M059J (cell line): Measurements from ENCODE around the gene GTSE1. TPM values are rescaled to one million over a fixed set of nuclear protein-coding genes. Genes with fewer than 3 reads are reported as not detected.

Source experiments
- DNase-seq: peaks from one replicate; pipeline ENCODE4 v3.0.0-alpha.2; 2012; ENCODE audit warnings: low read depth
- total RNA-seq: library from RNA; depleted of rRNA; stranded (reverse); fragments of >200 nt; shearing (Covaris generic); gene quantifications from 2 replicates; pipeline ENCODE4 v1.2.3, GENCODE V29; 2014

Gene GTSE1
- total RNA-seq, 1 experiment from 2014 or later, result 26.7 TPM

DNA sequence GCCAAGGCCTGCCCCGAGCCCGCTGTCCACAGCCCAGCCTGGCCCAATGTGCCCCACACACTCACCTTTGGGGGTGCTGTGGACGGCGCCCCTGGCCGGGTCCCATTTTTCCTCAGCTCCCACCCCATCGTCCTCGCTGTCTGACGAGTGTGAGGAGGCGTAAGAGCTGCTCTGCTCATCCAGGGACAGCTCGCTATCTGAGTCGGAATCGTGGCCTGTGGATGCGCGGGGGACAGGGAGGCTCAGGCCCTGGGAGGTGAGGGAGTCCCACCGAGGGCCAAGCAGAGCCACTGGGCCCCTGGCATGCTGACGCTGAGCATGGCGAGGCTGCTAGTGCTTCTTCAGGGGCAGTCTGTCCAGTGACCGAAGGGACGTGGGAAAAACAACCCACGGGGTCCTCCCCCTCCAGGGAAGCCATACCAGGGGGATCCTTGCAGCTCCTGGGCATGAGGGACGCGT lies 68.5 kb downstream of the GTSE1 start:
- no peak for DNase-seq

DNA sequence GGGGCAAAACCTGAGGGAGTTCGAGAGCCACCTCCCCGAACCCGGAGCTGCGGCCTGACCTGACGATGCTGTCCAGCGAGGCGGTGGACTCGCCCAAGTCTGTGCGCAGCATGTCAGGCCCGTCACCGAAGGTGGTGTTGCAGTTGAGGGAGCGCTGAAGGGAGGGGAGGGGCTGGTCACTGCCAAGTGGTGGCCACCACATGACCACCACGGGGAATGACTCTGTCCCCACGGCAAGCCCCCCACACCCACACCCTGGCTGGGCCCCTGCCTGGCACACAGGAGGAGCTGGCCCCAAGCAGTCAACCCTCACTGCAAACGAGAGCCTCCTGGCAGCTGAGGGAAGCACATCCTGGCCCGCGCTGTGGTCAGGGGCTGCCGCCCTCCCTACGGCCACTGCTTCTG lies 69.7 kb downstream of the GTSE1 start:
- no peak for DNase-seq

DNA sequence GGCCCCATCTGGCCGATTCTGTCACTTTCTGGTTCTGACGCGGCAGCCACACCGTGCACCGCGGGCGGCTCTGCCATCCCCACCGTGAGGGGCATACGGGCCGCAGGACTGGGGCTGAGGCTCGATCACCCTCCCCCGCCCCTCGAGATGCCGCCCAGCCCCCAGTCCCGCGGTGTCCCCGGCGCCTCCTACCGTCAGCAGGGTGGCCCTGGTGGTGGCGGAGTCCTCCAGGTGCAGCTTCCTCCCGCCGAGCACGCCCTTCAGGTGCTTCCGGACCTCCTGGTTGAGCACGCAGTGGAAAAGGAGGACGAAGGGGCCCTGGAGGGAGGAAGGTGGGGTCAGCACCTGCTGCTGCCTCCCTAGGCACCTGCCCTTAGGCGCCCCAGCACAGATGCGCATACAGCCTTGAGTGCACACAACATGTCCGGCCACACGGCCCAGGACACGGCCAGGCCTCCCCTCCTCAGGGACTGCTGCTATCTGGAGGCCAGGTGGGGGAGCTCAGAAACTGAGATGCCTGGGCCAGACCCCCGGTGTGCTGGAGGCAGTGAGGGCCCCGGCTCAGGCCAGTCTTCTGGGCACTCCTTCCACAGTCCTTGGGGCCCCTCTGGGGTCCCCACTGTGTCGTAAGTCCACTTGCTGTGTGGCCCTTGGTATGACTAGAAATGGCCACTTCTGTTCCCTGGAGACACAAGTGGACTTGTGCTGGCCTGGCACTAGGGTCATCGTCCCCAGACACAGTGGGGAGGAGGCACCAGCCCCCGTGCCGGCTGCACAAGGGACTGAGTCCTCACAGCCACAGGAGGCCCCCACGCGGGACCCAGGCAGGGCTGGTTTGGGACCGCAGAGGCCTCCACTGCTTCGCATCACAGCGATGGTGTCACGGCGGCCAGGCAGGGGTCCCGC lies 70.4 kb downstream of the GTSE1 start:
- no peak for DNase-seq

DNA sequence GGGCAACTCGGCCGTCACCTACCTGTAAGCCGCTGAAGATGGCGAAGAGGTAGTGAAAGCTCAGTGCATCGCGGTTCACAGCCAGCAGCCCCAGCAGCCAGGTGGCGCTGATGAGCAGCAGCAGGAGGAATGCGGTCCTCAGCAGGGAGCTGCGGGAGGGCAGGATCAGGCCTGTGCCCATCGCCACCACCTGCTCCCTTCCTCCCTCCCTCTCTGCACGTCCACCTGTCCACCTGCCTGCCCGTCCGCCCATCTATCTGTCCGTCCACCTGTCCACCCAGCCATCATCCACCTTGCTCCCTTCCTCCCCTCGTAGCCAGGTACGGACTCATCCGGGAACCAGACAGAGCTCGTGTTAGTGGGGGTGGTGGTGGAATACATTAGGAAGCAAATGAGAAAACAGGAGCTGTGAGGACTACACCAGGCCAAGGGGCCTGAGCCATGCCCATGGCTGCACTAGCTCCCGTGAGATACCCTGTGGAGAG lies 71.1 kb downstream of the GTSE1 start:
- DNase-seq, result no peak

DNA sequence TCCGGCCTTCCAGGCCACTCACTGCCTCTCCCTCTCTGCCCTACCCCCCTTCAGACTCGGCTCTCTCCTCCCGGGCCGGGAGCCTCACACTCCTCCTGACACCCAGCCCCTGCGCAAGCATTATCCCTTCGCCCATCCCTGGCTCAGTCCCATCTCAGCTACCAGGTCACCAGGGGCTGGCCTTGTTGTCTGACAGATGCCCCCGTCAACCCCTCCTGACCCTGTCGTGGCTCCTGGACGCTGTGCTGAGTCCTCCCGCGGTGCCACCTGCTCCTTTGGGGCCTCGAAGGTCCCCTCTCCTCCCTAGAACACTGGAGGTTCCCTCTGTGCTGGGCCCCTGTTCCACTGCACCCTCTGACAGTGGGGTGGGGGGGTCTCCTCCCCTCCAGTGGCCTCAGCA lies 71.8 kb downstream of the GTSE1 start:
- DNase-seq, result no peak

DNA sequence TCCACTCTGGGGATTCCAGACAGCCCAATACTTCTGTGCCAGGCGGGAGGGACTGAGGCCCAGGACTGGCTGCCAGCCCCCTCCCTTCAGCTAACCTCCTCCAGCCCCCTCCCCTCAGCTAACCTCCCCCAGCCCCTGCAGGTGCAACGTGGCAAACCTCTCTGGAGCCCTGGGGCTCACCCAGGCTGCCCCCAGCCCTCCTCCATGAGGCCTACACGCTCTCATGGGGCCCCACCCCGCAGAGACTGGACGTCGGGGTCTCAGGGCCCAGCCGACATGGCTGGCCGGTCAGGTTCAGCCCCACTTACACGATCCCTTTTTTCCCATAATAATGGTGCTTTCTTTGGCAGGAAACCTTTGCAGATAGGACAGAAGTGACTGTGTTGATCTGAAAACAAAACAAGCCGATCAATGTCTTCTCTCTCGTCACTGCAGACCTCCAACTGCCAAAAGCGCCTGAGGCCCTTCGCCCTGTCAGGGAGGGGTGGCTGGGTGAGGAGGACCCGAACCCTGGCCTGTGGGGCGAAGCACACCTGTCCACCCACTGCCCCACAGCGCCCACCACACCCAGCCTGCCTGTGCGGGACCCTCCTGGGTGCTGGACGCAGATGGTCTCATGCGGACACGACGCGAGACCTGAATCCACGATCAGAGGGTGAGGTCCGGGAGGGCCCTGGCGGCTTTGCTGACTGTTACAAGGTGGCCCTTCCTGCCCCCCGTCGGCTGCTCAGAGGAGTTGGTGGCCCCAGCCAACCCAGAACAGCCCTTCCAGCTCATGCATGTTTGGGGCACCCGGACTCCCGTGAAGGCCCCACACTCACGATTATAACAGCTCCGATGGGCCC lies 72.4 kb downstream of the GTSE1 start:
- DNase-seq, result no peak

DNA sequence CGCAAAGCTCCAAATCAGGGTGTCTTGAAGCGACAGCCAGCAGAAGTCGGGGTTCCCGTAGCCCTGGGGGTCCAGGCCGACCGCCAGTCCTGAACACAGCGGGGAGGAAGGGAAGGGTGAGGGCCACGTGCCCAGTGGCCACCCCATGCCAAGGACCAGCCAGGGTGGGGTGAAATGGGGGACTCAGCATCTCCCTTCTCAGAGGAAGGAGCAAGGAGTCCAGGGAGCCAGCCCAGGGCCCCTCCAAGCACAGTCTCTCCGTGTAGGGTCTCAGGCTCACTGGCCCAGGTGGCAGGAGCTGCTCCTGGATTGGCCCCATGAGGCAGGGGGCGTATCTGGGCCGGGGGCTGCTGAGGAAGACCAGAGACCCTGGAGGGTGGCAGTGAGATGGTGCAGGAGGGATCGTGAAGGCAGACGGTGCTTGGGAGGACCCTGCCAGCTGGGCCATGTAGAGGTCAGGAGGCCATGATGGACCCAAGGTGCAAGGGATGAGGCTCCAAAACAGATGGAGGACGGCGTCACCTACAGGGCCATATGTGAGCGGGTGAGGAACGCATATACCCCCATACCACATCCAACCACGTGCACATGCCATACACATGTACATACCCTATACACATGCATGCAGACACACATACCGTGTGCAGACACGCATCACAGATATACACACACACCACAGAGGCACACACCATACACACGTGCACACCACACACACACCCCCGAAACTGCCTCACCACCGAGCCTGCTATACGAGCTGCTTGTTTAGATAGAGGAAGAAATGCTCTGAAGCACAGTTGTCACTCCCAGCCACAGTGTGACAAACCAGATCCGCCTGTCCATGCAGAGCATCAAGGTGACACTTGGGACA lies 73.3 kb downstream of the GTSE1 start:
- no peak for DNase-seq

DNA sequence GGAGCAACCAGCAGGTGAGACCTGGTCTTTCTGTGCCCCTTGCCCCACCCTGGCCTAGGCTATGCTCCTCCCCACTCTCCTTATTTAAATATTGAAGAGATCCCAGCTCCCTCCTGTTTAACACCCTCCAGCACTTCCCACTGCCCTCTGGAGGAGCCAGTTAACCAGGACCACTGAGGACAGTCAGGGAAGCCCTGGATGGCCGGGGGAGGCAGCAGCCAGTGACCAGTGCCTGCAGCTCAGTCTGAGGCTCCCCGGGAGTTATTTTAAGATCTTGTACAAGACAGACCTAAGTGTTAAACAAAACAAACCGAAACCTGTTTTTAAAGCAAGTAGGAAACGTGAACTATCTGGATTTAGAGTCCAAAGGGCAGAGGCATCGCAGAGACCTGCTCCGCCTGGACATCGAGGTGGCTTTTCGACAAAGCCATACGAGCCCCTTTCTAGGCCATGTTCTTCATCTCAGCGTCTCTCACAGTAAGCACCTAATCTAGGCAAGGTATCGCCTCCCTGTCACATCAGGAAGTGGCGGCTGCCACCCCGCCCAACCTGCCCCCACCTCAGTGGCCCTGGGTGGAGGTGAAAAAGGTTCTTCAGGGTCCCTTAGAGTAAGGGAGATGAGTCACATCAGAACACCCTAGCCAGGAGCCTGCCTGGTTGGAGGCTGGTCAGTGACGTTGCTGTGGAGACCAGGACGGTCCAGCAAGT lies 74.1 kb downstream of the GTSE1 start:
- DNase-seq, result no peak

DNA sequence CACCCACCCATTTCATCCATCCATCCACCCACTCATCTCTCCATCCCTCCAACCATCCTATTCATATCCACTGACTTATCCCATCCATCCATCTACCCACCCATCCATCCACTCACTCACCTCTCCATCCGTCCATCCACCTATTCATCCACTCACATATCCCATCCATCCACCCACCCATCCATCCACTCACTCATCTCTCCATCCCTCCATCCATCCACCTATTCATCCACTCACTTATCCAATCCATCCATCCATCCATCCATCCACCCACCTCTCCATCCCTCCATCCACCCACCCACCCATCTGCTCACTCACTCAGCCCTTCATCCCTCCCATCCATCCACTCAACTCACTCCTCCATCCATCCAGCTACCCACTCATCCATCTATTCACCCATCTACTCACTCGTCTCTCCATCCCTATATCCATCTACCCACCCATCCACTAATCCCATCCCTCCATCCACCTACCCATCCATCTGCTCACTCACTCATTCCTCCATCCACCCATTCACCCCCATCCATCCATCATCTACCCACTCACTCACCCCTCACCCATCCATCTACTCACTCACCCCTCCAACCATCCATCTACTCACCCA lies 75.1 kb downstream of the GTSE1 start:
- DNase-seq, result no peak

DNA sequence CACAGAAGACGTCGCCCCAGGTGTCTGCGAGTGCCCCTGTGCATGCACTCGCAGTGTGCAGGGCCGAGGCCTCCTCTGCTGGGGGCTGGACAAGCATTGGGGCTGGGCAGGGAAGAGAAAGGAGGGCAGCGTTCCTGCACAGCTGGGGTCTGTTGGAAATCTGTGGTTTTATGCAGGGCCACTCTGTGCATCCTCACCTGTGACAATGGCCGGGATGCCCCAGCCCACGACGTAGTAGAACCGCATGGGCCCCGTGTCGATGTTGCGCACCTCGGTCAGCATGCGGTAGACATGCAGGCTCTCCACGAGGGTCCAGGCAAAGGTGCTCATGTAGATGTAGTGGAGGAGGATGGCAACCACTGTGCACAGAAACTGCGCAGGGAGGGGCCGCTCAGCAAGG lies 76.0 kb downstream of the GTSE1 start:
- DNase-seq, result no peak

DNA sequence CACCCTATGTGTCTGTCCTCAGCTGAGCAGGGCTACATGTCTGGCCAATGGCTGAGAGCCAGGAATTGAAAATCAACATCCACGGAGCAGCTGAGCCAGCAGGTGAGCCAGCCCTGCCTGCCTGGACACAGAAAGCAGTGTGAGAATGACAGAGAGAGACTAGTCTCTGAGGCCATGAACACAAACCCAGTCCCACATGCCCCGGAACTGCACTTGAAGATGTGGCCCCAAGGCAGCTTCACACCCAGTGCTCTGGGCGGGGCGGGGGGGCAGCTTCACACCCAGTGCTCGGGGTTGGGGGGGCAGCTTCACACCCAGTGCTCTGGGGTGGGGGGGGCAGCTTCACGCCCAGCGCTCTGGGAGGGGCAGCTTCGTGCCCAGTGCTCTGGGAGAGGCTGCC lies 76.5 kb downstream of the GTSE1 start:
- no peak for DNase-seq

DNA sequence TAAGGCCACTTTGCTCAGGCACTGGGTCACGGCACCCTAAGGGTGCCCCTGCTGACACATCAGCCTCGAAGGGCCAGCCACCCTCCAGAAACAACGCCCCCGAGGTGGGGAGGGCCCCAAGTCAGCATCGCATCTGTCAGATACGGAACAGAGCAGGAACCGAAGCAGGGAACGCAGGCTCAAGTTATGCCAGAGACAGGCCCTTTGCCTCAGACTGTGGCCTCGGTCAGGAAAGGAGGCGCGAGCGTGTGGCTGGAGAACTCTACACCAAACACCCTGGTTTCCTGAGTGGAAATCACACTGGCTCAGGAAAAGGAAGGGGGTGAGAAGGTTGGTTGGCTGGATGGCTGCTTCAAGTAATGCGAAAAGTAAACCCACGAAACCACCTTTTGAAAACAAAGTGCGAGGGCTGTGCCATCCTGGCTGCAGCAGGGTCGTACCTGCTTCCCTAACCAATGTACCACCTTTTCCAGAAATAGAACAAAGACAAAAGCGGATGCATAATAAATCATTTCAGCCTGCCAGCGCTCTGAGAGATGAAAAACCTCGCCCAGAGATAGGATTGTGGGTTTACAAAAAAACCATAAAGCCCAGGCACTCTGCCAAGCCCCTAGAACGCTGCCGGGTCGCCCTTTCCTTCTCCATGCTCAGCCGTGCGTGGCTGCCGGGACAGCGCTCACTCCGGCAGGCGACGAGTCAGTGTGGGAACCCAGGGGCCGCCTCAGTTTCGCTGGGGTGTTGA lies 77.4 kb downstream of the GTSE1 start:
- DNase-seq, result peak; percentile 46

DNA sequence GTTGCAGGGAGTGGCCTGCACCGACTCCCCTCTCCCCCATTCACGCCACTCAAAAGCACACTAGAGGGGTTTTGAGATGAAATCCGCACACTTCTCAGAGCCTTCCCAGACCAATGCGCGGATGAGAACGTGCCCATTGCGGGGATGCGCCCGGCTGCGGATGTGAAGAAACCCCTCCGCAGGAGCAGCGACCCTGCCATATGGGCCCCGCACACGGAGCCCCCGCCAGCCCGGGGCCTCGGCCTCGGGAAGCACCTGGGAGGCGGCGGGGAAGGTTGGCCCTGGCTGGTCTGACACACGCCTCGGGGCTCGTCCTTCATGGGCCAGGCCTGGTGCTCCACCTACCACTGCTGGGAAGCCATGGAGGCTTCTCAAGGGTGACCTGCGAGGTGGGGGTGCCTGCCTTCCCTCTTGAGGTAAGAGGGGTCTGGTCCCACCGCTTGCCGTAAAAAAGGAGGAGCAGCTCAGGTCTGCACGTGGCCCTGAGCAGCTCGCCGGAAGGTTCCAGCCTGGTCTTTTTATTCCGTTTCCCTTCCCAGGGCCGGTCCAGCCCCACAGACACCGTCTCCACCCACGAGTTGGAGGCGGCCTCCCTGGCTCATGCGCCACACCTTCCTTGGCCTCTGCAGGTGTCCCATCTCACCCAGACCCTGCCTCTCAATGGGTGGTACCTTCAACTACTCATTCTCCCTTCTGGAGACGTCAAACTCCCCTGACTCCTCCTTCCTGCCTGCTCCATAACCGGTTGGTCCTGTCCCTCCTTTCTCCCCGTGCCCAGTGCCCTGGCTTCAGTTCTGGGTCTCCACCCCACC lies 78.2 kb downstream of the GTSE1 start:
- no peak for DNase-seq

DNA sequence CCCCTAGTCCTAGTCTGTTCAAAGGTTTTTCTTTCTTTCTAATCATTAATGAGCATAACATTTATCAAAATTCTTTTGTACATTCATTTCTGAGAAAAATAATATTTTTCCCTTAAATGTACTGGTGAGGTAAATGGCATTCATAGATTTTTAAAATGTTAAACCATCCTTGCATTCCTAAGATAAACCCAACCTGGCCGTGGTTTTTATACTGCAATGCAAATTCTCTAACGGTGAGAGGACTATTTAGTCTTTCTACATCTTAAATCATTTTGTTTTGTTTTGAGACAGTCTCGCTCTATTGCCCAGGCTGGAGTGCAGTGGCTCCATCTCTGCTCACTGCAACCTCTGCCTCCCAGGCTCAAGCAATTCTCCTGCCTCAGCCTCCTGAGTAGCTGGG lies 79.4 kb downstream of the GTSE1 start:
- DNase-seq, result no peak

DNA sequence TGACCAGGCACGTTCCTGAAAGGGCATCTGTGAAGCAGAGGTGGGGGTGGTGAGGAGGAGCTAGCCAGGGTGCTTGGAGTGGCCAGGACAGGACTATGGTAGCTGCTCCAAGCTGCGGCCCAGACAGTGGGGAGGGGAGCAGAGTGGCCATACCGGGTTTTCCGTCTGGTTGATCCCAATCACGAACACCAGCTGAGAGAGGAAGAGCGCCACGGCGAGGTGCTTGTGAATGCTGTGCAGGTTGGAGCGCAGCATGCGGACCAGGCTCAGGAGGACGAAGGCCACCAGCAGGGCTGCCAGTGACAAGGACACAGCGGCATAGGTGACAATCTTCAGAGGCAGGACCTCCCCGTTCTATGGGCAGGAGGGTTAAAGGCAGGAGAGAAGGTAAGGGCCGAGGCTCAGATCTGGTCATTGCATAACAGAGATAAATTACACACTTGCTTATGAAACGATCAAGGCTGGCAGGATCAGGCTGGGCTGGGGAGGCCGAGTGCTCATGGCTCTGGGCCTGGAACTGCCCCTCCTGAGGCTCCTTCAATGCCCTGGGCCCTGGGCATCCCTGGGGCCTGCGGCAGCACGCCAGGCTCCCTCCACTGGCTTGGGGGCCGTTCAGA lies 80.3 kb downstream of the GTSE1 start:
- no peak for DNase-seq

DNA sequence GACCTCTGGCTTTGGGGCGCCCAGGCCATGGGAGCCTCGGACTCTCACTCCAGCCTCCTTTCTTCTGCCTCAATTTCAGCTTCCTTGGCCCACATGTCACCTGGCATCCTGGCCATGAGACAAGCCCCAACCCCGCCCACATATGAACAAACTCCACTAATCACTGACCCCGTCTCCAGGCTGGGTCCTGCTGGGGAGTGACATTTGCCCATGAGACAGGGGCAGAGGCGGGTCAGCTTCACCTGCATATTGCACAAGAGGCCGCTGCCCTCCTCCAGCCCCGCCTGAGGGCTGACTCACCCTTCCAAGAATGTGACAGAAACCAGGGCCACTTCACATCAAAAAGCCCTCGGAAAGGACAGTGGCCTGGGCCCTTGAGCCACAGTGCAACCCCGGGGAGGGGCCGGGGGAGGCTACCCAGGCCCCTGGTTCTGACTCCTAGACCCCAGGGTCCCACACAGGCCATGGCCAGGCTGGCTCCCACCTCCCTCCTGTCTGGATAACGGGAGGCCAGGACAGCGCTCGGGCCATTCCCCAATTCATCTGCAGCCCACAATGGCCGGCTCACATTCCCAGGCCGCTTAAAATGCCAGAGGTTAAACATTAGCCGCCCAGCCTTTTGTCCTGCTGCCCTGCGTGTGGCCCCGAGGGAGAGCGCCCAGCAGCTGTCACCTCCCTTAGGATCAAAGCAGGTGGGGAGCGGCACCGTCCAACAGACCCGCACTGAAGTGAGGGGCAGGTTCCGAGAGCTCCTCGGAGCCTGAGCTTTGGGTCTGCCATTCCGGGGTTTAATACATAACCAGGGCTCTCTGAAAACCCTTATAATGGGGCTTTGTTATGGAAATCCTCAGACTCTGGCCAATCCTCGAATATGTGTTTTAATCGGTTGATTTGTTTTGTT lies 81.1 kb downstream of the GTSE1 start:
- DNase-seq, result peak; percentile 80

DNA sequence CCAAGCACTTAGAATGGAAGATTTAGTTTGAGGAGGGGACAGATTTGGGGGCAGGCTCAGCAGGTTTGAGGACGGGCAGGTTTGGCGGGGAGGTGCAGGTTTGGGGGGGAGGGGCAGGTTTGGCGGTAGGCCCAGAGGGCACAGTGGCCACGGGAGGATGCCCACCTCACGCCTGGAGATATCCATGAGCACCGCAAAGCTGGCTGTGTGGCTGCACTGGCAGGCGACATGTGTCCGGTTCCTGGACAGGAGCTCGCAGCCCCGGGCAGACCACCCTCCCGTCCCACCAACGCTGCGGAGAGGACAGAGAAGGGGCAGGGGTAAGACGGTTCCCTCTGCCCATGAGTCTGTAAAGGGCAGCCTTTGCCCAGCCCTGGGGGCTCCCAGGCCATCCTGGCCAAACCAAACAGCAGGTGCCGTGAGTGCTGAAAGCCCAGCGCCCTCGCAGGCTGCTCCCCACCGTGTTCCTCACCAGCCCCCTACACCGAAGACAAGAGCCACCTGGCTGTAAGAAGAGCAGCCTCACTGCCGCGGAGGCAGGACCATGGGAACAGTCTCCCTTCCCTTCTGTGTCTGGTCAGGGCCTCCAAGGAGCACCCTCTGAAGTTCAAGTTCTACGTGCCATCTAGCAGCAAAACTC lies 81.9 kb downstream of the GTSE1 start:
- DNase-seq, result no peak
